A673 (cell line): ENCODE results near the gene PNMA1. TPM values are rescaled to one million over a fixed set of nuclear protein-coding genes. Genes with fewer than 3 reads are reported as not detected.

Experiments used
- BruUV-seq: library from RNA; stranded (reverse); fragments of 400-500 nt; replicated peaks from 2 replicates; lab custom pipeline; 2021; lab: Mats Ljungman, UMichigan
- CTCF ChIA-PET: fragments of 300-600 bp; sonication (Branson Sonifier 250); formaldehyde crosslinking; loops from one replicate; lab custom pipeline; 2022; ENCODE audit warnings: antibody characterized with exemption; lab: Charles Lee
- POLR2A ChIA-PET: fragments of 300-600 bp; sonication (Branson Sonifier 250); formaldehyde crosslinking; loops from one replicate; lab custom pipeline; 2022; ENCODE audit warnings: antibody characterized with exemption; ENCODE audit not compliant: low non-redundant PET; lab: Charles Lee
- DNase-seq: peaks from one replicate; pipeline ENCODE4 v3.0.0-alpha.2; 2015; ENCODE audit warnings: low spot score
- H3K27ac ChIP-seq: fragments of 200-600 bp; sonication (generic); 2 replicates; pipeline ENCODE4 v1.5.1; 2016; ENCODE audit warnings: mixed run types, low read depth, mild to moderate bottlenecking, mixed read lengths, antibody characterized with exemption, low read length; ENCODE audit not compliant: poor library complexity, severe bottlenecking
- H3K27me3 ChIP-seq: fragments of 200-600 bp; sonication (generic); replicated peaks from 2 replicates; pipeline ENCODE4 v1.6.1; 2017; ENCODE audit warnings: mixed run types, low read depth, mild to moderate bottlenecking, mixed read lengths, antibody characterized with exemption, low read length; ENCODE audit not compliant: insufficient read depth, poor library complexity
- H3K36me3 ChIP-seq: fragments of 200-600 bp; sonication (generic); 2 replicates; pipeline ENCODE4 v1.6.1; 2016; ENCODE audit warnings: mixed run types, mild to moderate bottlenecking, mixed read lengths, antibody characterized with exemption, low read length; ENCODE audit not compliant: insufficient read depth, poor library complexity, severe bottlenecking
- H3K4me1 ChIP-seq: fragments of 200-600 bp; sonication (generic); 2 replicates; pipeline ENCODE4 v1.6.1; 2017; ENCODE audit warnings: mixed run types, mild to moderate bottlenecking, mixed read lengths, antibody characterized with exemption, low read length; ENCODE audit not compliant: insufficient read depth, poor library complexity, severe bottlenecking
- H3K4me3 ChIP-seq: fragments of 200-600 bp; sonication (generic); 2 replicates; pipeline ENCODE4 v1.5.1; 2016; ENCODE audit warnings: low read depth, mixed run types, mild to moderate bottlenecking, mixed read lengths, low read length; ENCODE audit not compliant: poor library complexity, severe bottlenecking
- H3K9me3 ChIP-seq: fragments of 200-600 bp; sonication (generic); 2 replicates; pipeline ENCODE4 v1.6.1; 2016; ENCODE audit warnings: mixed run types, low read depth, mild to moderate bottlenecking, mixed read lengths, antibody characterized with exemption, low read length; ENCODE audit not compliant: poor library complexity, severe bottlenecking
- CTCF ChIP-seq: fragments of 300-800, 200-600 bp; sonication (generic); conservative IDR thresholded peaks from 2 replicates; pipeline ENCODE4 v1.5.1; 2017; ENCODE audit warnings: low read depth, mild to moderate bottlenecking, antibody characterized with exemption, low read length, moderate library complexity, mixed read lengths
- EZH2 ChIP-seq: fragments of 200-600 bp; sonication (generic); IDR thresholded peaks from 2 replicates; pipeline ENCODE4 v1.6.1; 2017; ENCODE audit warnings: borderline replicate concordance, low read depth, mild to moderate bottlenecking, mixed read lengths, antibody characterized with exemption, low read length; ENCODE audit not compliant: poor library complexity, severe bottlenecking
- intact Hi-C: fragments of 100-400 bp; cut with micrococcal nuclease; formaldehyde crosslinking; loops from one replicate; pipeline ENCODE4 v1.10.0; 2022; ENCODE audit not compliant: unreplicated experiment
- total RNA-seq: library from RNA; stranded (reverse); gene quantifications from 2 replicates; pipeline ENCODE4 v1.2.3, GENCODE V29; 2021

The PNMA1 gene
- total RNA-seq, 1 experiment from 2014 or later = 51.4 TPM

- intact Hi-C loops = no loop called here
- BruUV-seq = no TSS peak
- peaks cover 73% of the 10 kb centered on the region for H3K4me1 ChIP-seq
- no peaks in the 10 kb centered on the region for H3K27me3 ChIP-seq
- TF ChIP-seq CTCF = no peak
- no peak for TF ChIP-seq EZH2
- no peaks in the 10 kb centered on the region for H3K36me3 ChIP-seq
- DNase-seq = no peak
- H3K9me3 ChIP-seq = no peaks in the 10 kb centered on the region
- POLR2A ChIA-PET = no interaction called here
- no peak overlapping the region for H3K4me3 ChIP-seq
- CTCF ChIA-PET = interaction anchor here (0.6 kb wide), 2 partner anchors 19 to 44 kb away, joined by 4 to 10 read pairs; no protein-coding TSS in a partner anchor
- peak overlapping the region; percentile 54 for H3K27ac ChIP-seq
These were observed 40.0 kb upstream of the PNMA1 start for GRCh38 chr14:73753887-73754795.

GRCh38 chr14:73753124-73753886, 39.1 kb upstream of the PNMA1 start:
- intact Hi-C loops = no loop called here
- Histone ChIP-seq H3K36me3 (no peaks in the 10 kb centered on the region), H3K27ac (peak overlapping the region; percentile 41), H3K4me3 (no peak overlapping the region), H3K4me1 (peaks cover 68% of the 10 kb centered on the region), H3K9me3 (no peaks in the 10 kb centered on the region), H3K27me3 (no peaks in the 10 kb centered on the region)
- ChIA-PET POLR2A (no interaction called here), CTCF (interaction anchor here (0.6 kb wide), 1 partner anchor 45 kb away, joined by 10 read pairs; no protein-coding TSS in a partner anchor)
- BruUV-seq = no TSS peak
- no peak for TF ChIP-seq EZH2
- no peak for TF ChIP-seq CTCF
- DNase-seq = no peak

DNA sequence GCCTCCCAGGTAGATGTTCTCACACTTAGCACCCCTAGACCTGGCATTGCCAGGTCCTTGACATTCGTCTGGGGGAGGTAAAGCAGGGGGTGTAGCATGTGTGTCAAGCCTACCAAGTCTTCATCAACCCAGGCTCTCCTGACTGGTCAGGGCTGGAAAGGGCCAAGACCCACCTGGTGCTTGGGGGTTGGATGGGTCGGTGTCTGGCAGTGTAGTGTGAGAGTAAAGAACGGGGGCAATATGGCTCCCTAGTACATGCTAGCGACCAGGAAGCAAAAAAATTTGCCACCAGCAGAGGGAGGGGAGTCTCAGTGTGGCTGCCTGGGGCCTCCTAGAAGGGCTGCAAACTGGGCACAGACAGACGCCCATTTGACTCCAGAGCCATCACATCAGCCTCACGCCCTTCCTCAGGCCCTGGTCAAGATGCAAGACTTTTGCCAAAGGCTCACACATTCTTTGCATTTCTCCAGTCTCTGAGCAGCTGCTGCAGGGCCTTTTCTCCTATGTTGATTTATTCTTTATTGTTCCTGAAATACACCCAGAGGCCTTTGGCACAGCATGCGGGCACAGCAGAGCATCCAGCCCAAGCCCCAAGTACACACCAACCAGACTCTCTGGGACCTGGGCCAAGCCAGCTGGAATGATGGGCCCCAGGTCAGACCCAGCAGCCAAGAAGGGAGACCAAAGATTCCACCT, 38.3 kb upstream of the PNMA1 start:
- Histone ChIP-seq H3K36me3 (no peaks in the 10 kb centered on the region), H3K4me1 (peaks cover 61% of the 10 kb centered on the region), H3K27ac (peak overlapping the region; percentile 41), H3K4me3 (no peak overlapping the region), H3K27me3 (no peaks in the 10 kb centered on the region), H3K9me3 (no peaks in the 10 kb centered on the region)
- BruUV-seq = no TSS peak
- peak; percentile 47 for DNase-seq
- intact Hi-C loops = no loop called here
- POLR2A ChIA-PET = no interaction called here
- TF ChIP-seq CTCF (peak; percentile 39), EZH2 (no peak)
- CTCF ChIA-PET = no interaction called here
